G401.6 (cell line): Measurements from ENCODE around the gene TMPRSS5.

Source experiments
- FAIRE-seq: peaks from 2 replicates; lab custom pipeline; 2012; peaks lifted over from hg19 to GRCh38; lab: Jason Lieb, UNC

TMPRSS5 gene

GRCh38 chr11:113667801-113668200 is 38.3 kb downstream of the TMPRSS5 start:
- no peak for FAIRE-seq

- no peak for FAIRE-seq
Observed at GRCh38 chr11:113666584-113666983, 39.5 kb downstream of the TMPRSS5 start.

DNA sequence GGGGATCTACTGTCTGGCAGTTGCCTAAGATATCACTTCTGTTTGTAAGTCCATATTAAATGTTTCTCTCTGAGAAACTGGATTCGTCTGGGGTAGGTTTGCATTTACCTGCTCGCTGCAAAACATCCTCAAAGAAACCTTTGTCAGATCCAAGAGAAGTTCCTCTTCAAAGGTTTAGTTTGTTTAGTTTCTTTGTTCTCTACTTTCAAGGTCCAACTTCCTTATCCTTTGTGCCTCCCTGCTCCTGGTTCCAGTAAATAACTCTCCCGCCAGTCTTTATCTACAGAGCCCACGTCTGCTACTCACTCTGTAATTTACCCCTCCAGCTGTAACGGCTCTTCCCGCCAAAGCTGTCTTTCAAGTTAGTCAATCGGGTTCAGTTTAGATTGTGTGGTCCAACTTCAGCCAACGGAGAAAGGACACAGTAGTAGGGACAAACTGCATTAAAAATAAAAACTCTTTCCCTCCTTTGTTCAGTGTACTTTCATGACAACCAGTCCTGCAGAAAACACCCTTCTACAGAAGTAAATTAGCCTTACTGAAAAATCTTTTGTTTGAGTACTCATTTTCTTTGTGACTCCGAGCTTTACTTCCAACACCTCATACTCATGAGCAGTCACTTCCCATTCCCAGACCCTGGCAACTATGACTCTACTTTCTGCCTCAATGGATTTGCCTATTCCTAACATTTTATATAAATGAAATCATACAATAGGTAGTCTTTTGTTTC is 41.0 kb downstream of the TMPRSS5 start:
- no peak for FAIRE-seq

- no peak for FAIRE-seq
Observed at GRCh38 chr11:113664069-113664980, 41.8 kb downstream of the TMPRSS5 start.

DNA sequence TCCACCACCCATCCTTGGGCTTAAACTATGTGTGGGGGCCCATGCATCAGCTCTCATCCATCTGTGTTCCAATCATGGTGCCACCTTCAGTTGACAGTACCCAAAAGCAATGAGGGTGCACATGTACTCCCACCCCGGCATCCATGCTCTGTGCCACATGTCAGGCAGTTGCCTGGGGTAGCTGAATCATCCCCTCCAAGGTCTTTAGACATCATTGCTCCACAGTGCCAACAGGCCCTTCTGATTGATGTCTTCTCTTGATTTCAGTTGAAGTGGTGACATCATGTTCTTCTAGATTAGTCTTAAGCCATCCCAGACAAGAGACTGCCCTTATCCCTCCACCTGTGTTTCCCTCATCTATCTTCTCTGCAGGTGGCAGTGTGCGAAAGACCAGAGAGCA is 42.5 kb downstream of the TMPRSS5 start:
- FAIRE-seq, result no peak

DNA sequence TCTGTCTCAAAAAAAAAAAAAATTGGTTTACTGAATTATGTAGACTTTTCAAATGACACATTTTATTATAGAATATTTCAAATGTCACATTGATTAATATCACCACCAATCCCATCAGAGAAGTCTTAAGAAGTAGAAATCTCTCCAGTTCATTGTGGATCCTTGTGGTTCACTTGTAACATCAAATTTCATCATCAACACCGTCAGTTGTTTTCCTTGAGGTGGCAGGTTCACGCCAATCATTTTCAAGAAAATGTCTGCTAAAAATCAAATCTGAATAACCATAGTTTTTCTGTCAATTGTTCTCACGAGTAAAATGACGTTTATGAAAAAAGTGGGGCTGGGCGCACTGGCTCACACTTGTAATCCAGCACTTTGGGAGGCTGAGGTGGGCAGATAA is 50.3 kb downstream of the TMPRSS5 start:
- FAIRE-seq, result no peak

DNA sequence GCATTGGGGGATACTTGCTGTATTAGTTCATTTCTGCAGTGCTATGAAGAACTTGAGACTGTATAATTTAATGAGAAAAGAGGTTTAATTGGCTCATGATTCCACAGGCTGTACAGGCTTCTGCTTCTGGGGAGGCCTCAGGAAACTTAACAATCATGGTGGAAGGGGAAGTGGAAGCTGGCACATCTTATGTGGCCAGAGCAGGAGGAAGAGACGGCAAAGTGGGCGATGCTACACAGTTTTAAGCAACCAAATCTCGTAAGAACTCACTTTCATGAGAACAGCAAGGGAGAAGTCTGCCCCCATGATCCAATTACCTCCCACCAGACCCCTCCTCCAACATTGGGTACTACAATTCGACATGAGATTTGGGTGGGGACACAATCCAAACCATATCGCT is 55.1 kb downstream of the TMPRSS5 start:
- no peak for FAIRE-seq

- FAIRE-seq, result no peak
Observed at GRCh38 chr11:113649311-113649710, 56.8 kb downstream of the TMPRSS5 start.

DNA sequence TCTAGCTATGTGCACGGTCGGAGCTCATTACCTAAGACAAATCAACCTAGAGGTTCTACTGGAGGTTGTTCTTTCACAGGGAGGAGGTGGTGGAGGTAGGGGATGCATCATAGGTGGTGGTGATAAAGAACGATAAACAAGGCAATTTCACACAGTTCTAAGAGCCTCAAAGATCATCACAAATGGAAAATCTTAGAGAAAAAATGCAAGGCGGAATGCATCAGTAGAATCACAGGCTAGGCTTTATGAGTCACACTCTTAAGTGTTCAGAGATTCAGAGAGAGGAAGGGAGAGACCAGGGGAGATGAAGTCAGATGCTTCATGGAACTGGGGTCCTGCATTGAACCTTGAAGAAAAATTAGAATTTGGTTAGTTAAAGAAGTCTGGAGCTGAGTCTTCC is 58.3 kb downstream of the TMPRSS5 start:
- no peak for FAIRE-seq

DNA sequence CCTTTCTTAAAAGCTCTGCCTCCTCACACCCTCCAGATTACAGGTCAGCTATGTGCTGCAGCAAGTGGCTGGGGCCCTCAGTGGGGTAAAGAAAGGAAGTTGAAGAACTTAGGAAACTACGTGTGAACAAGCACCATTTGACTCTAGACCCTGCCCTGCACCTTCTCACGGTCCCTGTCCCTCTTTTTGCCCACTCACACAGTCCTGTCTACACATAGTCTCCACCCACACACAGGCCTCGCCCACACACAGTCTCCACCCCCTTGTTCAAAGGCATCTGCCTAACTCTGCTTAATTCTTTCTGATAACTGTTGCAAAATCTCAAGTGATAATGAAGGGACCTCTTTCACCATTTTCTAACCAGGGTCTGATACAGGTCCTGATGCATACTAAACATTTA is 59.0 kb downstream of the TMPRSS5 start:
- no peak for FAIRE-seq

DNA sequence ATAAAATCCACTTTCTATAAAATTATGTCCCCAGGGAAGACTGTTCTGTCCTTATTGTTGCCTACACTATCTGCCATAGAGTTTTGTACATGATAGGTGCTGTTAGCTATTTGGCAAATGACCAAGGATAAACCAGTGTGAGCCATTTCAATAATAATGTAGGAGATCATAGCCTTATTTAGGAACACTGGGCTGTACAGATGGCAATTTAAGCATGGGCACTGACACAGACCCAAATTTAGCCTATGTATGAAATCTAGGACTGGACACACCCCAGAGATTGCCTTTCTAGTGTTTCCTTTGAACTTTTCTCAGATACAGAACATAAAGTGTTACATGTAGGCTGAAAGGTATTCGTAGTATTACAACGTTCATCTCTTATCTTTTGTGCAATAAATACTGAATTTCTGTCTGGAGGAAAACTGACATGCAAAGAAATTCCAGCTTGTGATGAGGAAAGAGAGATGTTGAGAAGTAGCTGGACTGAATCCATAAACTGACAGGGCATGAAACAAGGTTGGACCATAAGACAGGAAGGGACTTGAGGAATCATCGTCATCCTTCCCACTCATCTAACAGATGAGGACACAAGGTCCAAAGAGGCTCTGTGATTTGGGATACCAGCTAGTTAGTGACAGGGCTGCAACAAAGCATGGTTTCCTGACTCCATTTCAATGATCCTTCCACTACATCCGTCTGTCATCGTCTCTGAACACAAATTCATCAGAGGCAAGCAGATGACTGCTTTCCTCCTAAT is 60.3 kb downstream of the TMPRSS5 start:
- no peak for FAIRE-seq

GRCh38 chr11:113644605-113645004 is 61.5 kb downstream of the TMPRSS5 start:
- no peak for FAIRE-seq

GRCh38 chr11:113643701-113644100 is 62.4 kb downstream of the TMPRSS5 start:
- no peak for FAIRE-seq

DNA sequence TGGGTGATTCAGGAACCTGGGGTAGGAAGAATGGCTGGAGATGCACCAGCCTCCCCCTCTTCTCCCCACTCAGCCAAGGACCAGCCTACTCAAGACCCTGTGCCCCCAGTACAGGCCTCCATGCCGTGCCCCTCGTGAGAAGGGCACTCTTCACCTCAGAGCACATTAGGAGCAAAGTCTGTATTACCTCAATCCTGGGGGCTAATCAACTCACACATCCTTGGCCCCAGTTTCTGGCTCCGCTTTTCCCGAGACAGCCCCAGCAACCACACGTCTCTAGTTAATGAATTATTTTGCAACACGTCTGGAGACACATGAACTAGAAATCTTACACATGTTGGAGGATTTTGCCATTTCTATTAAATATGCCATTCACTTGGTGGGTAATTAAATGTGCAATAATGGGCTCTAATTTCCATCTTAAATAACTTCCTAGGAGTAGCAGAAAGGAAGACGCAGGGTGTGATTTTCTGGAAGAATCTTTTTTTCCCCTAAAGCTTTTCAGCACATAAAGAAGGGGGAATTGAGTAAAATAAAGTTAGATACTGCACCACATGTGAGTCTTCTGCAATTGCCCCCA is 63.0 kb downstream of the TMPRSS5 start:
- FAIRE-seq, result no peak

GRCh38 chr11:113642090-113642489 is 64.0 kb downstream of the TMPRSS5 start:
- no peak for FAIRE-seq

DNA sequence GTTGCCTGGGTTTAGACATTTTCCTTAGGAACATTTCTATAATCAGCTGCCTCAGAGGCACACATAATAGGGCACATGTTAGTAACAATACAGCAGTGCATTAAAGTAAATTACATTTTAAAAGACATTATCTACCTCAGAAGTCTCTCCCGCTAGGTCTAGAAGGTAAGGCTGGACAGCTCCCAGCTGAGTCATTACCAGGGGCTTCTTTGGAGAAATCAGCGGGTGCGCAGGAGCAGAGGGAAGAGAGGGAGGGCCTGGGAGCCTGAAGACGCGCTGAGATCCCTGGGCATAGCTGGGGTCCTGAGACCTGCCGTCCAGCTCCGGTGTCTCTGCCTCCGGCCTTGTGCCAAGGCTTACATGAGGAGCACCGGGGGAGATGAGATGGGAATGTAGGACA is 67.7 kb downstream of the TMPRSS5 start:
- FAIRE-seq, result no peak

DNA sequence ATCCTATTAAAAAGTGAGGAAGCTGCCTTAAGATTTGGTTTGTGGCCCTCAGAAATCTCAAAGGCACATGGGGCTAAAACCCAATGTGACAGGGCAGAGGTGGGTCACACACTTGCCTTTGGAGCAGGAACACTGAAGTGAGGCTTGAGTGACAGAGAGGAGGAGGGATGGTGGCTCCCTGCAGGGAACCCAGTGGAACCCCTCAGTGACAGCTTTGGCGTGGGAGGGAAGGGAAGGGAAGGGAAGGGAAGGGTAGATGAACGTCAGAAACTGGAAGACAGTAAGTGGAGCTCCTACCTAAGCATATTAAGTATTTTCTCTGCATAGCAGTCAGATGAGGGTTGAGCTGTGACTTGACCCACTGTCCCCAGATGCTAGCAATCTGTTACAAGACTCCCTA is 68.5 kb downstream of the TMPRSS5 start:
- no peak for FAIRE-seq
